Peyer's patch (tissue), 4 donors: Measurements from ENCODE around the gene BICC1.

Experiments used
- POLR2A ChIP-seq, 2 donors: fragments of 450-650 bp; IDR thresholded peaks; one replicate each; pipeline ENCODE4 v1.5.1; 2017; ENCODE audit warnings: antibody characterized with exemption in 2 of 2, mild to moderate bottlenecking in 2 of 2, moderate library complexity in 2 of 2
- TF ChIP-seq, protein P1 (sequence below), 6 experiments: fragments of 450-650 bp in 4 of 6; fragments of 200-600 bp in 2 of 6; sonication (generic) in 1 of 6; IDR thresholded peaks; one replicate each; pipeline ENCODE4 v1.5.1; 2017 to 2019; ENCODE audit warnings: antibody characterized with exemption in 6 of 6, mild to moderate bottlenecking in 3 of 6, moderate library complexity in 1 of 6

- TF ChIP-seq, protein P1, sequence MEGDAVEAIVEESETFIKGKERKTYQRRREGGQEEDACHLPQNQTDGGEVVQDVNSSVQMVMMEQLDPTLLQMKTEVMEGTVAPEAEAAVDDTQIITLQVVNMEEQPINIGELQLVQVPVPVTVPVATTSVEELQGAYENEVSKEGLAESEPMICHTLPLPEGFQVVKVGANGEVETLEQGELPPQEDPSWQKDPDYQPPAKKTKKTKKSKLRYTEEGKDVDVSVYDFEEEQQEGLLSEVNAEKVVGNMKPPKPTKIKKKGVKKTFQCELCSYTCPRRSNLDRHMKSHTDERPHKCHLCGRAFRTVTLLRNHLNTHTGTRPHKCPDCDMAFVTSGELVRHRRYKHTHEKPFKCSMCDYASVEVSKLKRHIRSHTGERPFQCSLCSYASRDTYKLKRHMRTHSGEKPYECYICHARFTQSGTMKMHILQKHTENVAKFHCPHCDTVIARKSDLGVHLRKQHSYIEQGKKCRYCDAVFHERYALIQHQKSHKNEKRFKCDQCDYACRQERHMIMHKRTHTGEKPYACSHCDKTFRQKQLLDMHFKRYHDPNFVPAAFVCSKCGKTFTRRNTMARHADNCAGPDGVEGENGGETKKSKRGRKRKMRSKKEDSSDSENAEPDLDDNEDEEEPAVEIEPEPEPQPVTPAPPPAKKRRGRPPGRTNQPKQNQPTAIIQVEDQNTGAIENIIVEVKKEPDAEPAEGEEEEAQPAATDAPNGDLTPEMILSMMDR (IDR thresholded peaks at IDR 0.05) = no peak
- no peak for TF ChIP-seq POLR2A (IDR thresholded peaks at IDR 0.05)
These were observed 47.7 kb upstream of the BICC1 start for GRCh38 chr10:58464956-58465355.
